Activated T-cell treated with anti-CD3 and anti-CD28 coated beads, Interleukin-2, amount 50 U/mL, for 24 hours (primary cell): ENCODE measurements around the gene SCIN.
"Not testable (repeated sequence)": the region's sequence is repeated elsewhere in the genome, so short reads cannot be mapped to it uniquely, and the experiment has no call there.

Experiments used
- DNase-seq: peaks from one replicate; pipeline ENCODE4 v3.0.0-alpha.2; 2020
- H3K27ac Mint-ChIP-seq: 2 replicates; pipeline ENCODE4 v1.8.0; 2020; ENCODE audit warnings: mild to moderate bottlenecking, mixed read lengths
- H3K27me3 Mint-ChIP-seq: 2 replicates; pipeline ENCODE4 v1.8.0; 2020; ENCODE audit warnings: mixed read lengths
- H3K36me3 Mint-ChIP-seq: 2 replicates; pipeline ENCODE4 v1.8.0; 2020; ENCODE audit warnings: low read depth, mixed read lengths
- H3K4me1 Mint-ChIP-seq: 2 replicates; pipeline ENCODE4 v1.8.0; 2020; ENCODE audit warnings: low read depth, mixed read lengths
- H3K4me3 Mint-ChIP-seq: 2 replicates; pipeline ENCODE4 v1.8.0; 2020; ENCODE audit warnings: mild to moderate bottlenecking, moderate library complexity, mixed read lengths
- H3K9me3 Mint-ChIP-seq: 2 replicates; pipeline ENCODE4 v1.8.0; 2020; ENCODE audit warnings: mixed read lengths

The SCIN gene

DNA sequence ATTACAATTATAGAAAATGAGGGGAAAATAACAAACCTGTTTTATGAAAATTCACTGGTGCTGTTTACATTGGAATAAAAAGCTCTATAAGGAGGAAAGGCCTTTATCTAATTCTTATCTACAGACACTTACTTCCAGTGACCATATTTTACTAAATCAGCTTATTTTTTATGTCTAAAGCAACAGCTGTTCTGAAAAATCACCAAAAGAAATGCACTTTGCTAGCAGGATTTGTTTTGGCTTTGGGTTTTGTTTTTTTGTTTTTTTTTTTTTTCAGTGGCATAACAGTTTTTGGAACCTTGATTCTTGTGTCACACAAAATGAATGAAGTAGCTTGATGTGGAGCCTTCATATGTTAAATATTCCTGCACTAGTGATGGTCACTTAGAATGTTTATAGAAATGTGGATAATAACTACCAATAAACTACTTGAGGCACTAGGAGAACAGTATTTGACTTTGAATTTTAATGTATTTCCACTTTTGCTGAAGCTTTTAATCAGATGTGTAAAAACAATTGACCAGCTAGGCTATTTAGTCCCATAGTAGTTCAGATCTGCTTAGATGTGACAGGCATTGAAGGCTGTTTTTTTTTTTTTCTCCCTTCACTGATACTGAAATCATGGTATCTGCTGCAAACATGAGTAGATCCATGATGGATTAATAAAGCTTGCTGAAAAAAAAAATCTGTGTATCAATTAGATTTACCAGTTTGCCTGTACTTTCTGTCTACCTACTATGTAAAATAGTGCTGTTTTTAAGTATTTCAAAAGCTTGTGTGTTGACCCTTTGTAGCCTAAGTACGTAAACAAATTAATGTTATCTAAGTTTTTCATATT lies 119.7 kb downstream of the SCIN start:
- DNase-seq = no peak
- Mint-ChIP-seq H3K36me3 (peaks cover 21% of the 10 kb centered on the region), H3K27ac (no peak overlapping the region), H3K4me1 (peaks cover 50% of the 10 kb centered on the region), H3K27me3 (no peaks in the 10 kb centered on the region), H3K4me3 (no peak overlapping the region), H3K9me3 (no peaks in the 10 kb centered on the region)

DNA sequence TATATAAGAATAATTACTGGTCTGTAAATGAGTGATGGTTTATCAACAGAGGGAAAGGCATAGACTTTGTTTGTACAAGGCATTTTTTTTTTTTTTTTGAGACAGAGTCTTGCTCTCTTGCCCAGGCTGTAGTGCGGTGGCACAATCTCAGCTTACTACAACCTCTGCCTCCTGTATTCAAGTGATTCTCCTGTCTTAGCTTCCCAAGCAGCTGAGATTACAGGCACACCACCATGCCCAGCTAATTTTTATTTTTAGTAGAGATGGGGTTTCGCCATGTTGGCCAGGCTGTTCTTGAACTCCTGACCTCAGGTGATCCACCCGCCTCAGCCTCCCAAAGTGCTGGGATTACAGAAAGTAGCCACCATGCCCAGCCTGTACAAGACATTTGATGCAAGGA lies 120.9 kb downstream of the SCIN start:
- not testable (repeated sequence) for H3K27ac Mint-ChIP-seq, H3K4me3 Mint-ChIP-seq, H3K27me3 Mint-ChIP-seq, H3K9me3 Mint-ChIP-seq, DNase-seq
- H3K4me1 Mint-ChIP-seq = peaks cover 44% of the 10 kb centered on the region
- peaks cover 21% of the 10 kb centered on the region for H3K36me3 Mint-ChIP-seq

DNA sequence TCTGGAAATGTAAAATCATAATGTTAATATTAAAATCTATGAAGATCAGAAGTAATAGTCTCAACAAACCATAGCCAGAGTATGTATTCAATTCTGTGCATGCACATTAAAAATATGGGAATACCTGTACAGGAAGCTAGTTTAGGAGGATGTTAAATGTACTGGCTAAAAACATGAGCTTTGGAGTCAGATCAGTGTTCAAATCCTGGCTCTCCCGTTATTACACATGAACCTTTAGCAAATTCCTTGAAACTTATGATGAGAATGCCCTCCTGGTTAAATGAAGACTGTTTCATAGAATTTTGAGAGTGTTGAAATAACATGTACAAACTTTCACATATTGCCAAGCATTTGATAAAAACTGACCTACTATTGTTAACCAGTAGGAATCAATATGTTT lies 121.5 kb downstream of the SCIN start:
- H3K27me3 Mint-ChIP-seq = no peaks in the 10 kb centered on the region
- no peak overlapping the region for H3K27ac Mint-ChIP-seq
- DNase-seq = no peak
- peaks cover 43% of the 10 kb centered on the region for H3K4me1 Mint-ChIP-seq
- peaks cover 19% of the 10 kb centered on the region for H3K36me3 Mint-ChIP-seq
- no peak overlapping the region for H3K4me3 Mint-ChIP-seq
- no peaks in the 10 kb centered on the region for H3K9me3 Mint-ChIP-seq

DNA sequence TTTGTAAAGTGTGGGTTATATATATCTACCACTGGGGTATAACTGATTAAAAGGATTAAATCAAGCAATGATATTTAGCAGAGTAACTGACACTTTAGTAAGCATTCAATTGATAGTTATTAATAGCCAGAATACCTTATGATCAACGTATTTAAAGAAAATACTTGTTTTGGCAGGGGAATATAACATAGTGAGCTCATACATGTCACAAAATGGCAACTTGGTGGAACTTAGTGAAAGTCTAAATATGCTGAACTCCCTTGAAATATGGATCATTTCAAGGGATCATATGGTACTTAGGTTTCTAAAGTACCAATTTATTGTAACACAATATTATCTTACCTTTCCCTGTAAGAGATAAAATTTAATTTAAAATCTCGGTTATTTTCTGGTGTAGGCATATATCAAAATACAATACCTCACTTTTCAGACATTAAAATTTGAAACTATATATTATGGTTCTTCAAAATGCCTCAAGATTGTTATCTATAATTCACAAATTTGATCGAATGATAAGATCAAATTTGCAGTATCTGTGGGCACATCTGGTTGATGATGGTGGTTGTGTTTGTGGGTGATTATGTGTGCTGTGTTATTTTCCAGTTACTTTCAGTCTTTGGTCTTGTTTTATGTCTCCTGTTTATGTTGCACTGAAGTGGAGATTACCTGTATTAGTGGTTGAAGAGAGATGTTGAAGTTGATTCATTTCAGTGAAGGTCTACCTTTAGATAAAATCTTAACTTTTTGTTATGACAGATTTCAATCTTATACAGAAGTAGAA lies 122.1 kb downstream of the SCIN start:
- Mint-ChIP-seq H3K27ac (no peak overlapping the region), H3K9me3 (no peaks in the 10 kb centered on the region), H3K4me3 (no peak overlapping the region), H3K27me3 (no peaks in the 10 kb centered on the region), H3K4me1 (peaks cover 39% of the 10 kb centered on the region), H3K36me3 (peaks cover 16% of the 10 kb centered on the region)
- no peak for DNase-seq

DNA sequence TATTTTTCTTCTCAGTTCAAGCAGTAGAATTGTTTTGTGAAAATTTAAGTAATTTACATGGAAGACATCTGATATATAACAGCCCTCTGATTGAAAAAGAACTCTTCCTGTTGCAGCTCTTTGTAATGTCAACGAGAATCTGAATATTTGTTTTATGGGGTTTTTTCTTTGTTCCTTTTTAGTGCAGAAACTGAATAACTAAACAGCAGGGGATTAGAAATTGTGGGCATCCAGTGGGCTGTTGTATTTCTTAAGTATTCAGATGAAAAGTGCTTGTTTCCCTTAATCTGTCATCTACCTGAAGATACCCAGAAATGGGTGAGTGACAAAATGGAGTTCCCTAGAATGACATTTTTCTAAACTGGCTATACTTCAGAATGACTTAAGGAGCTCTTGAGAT lies 124.3 kb downstream of the SCIN start:
- H3K36me3 Mint-ChIP-seq = peaks cover 2% of the 10 kb centered on the region
- H3K9me3 Mint-ChIP-seq = no peaks in the 10 kb centered on the region
- peaks cover 24% of the 10 kb centered on the region for H3K4me1 Mint-ChIP-seq
- H3K27me3 Mint-ChIP-seq = no peaks in the 10 kb centered on the region
- H3K4me3 Mint-ChIP-seq = no peak overlapping the region
- H3K27ac Mint-ChIP-seq = no peak overlapping the region
- no peak for DNase-seq

DNA sequence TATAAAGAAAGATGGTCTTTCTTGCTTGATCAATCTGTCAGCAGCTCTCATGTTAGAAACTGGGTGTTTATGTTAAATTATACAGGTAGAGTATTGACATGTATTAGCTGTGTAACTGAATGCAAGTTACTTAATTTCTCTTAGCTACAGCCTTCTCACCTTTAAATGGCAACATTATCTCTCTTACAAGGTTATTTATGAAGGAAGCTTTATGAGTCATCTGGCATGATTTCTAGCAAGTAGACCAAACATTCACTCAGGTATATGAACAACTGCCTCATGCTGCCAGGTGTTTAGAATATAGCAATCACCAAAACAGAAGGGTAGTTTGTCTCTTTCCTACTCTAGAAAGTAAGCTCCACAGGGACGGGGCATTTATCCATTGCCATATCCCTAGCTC lies 125.4 kb downstream of the SCIN start:
- Mint-ChIP-seq H3K4me1 (peaks cover 23% of the 10 kb centered on the region), H3K27ac (no peak overlapping the region), H3K4me3 (no peak overlapping the region), H3K9me3 (no peaks in the 10 kb centered on the region), H3K36me3 (no peaks in the 10 kb centered on the region), H3K27me3 (no peaks in the 10 kb centered on the region)
- no peak for DNase-seq

DNA sequence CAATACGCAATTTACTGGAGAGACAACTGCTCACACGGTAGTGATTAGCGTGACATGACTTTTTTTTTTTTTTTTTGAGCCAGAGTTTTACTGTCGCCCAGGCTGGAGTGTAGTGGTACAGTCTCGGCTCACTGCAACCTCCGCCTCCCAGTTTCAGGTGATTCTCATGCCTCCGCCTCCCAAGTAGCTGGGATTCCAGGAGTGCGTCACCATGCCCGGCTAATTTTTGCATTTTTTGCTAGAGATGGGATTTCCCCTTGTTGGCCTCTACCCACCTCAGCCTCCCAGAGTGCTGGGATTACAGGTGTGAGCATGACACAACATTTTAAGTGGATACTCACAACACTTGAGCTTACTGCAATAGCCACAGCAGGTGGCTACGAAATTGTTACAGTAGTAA lies 128.8 kb downstream of the SCIN start:
- Mint-ChIP-seq H3K9me3 (peaks cover 6% of the 10 kb centered on the region), H3K4me3 (no peak overlapping the region), H3K27me3 (no peaks in the 10 kb centered on the region), H3K27ac (no peak overlapping the region), H3K4me1 (peaks cover 9% of the 10 kb centered on the region), H3K36me3 (peaks cover 4% of the 10 kb centered on the region)
- no peak for DNase-seq

DNA sequence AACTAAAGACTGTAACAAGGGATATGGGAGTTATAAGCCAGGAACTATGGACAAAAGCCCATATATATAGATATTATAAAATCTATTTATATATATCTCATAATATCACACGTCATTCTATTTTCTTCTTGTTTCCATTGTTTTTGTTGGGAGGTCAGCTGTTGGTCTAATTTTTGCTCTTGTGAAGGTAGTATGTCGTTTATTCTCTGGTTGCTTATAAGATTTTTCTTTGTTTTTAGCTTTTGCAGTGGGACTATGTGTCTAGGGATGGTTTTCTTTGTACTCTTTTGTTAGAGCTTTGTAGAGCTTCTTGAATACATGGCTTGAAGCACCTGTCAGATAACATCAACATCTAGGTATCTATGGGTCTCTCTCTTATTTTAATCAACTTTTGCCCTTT lies 130.9 kb downstream of the SCIN start:
- no peak for DNase-seq
- H3K27ac Mint-ChIP-seq = no peak overlapping the region
- H3K27me3 Mint-ChIP-seq = no peaks in the 10 kb centered on the region
- no peaks in the 10 kb centered on the region for H3K4me1 Mint-ChIP-seq
- H3K9me3 Mint-ChIP-seq = peaks cover 6% of the 10 kb centered on the region
- H3K36me3 Mint-ChIP-seq = peaks cover 4% of the 10 kb centered on the region
- H3K4me3 Mint-ChIP-seq = no peak overlapping the region

DNA sequence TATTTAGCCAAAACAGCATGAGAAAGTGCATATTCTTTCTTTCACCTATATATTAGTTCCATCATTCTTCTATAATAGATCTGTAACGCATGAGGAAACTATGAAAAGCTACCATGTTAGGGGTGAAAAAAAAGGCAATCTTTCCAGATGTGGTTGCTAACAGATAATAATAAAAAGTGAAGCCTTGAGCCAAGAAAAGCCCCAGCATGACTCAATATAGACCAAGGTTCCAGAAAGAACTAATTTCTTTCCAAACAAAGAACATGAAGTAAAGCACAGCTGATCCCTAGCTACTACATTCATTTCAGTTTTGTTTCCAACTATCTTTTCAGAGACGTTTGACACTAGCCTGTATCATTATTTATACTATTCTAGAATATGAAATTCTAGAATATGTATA lies 133.4 kb downstream of the SCIN start:
- no peak for DNase-seq
- Mint-ChIP-seq H3K4me1 (peaks cover 2% of the 10 kb centered on the region), H3K36me3 (peaks cover 4% of the 10 kb centered on the region), H3K9me3 (peaks cover 6% of the 10 kb centered on the region), H3K4me3 (no peak overlapping the region), H3K27me3 (no peaks in the 10 kb centered on the region), H3K27ac (no peak overlapping the region)

DNA sequence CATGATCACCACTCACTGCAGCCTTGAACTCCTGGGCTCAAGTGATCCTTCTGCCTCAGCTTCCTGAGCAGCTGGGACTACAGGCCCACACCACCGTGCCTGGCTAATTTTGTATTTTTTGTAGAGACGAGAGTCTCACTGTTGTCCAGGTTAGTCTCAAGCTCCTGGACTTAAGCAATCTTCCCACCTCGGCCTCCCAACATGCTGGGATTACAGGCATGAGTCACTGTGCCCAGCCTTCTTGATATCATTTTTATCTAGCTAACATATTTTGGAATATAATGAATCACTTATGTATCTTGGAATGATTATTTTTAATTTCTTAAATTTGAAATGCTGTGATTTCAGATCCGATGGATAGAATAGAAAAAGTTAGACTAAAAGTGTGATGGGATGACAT lies 135.4 kb downstream of the SCIN start:
- peaks cover 4% of the 10 kb centered on the region for H3K36me3 Mint-ChIP-seq
- no peak overlapping the region for H3K27ac Mint-ChIP-seq
- no peaks in the 10 kb centered on the region for H3K27me3 Mint-ChIP-seq
- H3K9me3 Mint-ChIP-seq = peaks cover 6% of the 10 kb centered on the region
- no peak overlapping the region for H3K4me3 Mint-ChIP-seq
- DNase-seq = no peak
- peaks cover 2% of the 10 kb centered on the region for H3K4me1 Mint-ChIP-seq

DNA sequence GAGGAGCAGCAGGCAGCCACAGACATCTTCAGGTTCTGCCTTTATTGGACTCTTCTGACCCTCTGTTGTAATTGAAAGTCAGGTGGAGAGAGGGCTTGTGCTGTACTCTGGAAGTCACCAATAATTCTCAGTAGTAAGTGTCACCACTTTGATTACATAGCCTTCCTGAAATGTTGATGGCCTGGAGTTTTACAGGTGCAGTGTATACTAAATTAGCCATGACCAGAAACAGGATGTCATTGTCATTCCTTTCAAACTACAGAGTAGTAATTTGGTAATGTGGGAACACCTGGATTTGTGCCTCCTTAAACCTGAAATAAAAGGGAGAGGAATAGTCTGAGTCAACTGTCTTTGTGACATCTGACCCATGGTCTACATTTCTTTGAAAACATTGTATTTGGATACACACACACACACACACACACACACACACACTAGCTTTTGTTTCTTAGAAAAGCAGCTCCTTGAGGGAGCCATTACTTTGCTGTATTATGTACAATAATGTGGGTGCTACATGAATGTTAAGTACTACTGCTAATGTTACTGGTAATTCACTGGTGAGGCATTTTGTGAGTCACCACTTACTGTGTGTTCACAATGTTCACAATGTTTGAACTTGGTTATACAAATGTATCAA lies 136.5 kb downstream of the SCIN start:
- H3K27ac Mint-ChIP-seq = no peak overlapping the region
- H3K9me3 Mint-ChIP-seq = no peaks in the 10 kb centered on the region
- peaks cover 2% of the 10 kb centered on the region for H3K4me1 Mint-ChIP-seq
- H3K4me3 Mint-ChIP-seq = no peak overlapping the region
- H3K27me3 Mint-ChIP-seq = no peaks in the 10 kb centered on the region
- H3K36me3 Mint-ChIP-seq = no peaks in the 10 kb centered on the region
- no peak for DNase-seq

DNA sequence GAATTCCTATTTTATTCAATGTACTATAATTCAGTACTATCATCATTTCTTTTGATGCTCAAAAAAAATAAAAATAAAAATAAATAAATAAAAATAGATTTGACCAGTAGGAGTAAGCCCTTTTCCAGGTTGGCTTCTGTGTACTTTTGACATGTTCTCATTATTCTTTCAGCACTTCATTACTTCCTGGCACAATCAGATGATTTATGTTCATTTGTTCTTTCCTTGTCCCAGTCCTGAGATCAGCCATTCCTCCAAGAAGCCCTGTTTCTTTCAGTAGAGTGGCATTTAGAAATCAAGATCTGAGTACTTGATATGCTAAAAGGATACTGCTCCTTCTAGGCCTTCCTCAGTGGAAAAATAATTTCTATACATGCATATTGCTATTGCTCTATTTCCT lies 137.8 kb downstream of the SCIN start:
- Mint-ChIP-seq H3K9me3 (no peaks in the 10 kb centered on the region), H3K4me3 (no peak overlapping the region), H3K27ac (no peak overlapping the region), H3K27me3 (no peaks in the 10 kb centered on the region), H3K4me1 (peaks cover 2% of the 10 kb centered on the region), H3K36me3 (no peaks in the 10 kb centered on the region)
- DNase-seq = no peak
